OCI-LY7 (cell line): ENCODE data around the gene TNS3. TPM values are rescaled to one million over a fixed set of nuclear protein-coding genes. Genes with fewer than 3 reads are reported as not detected.

Experiments
- BruUV-seq: library from RNA; stranded (reverse); fragments of 400-500 nt; replicated peaks from 2 replicates; lab custom pipeline; 2021; lab: Mats Ljungman, UMichigan
- CTCF ChIA-PET: fragments of 300-600 bp; sonication (Branson Sonifier 250); formaldehyde crosslinking; loops from one replicate; lab custom pipeline; 2022; ENCODE audit warnings: antibody characterized with exemption; ENCODE audit not compliant: unreplicated experiment; lab: Charles Lee
- POLR2A ChIA-PET: fragments of 300-600 bp; sonication (Branson Sonifier 250); formaldehyde crosslinking; loops from one replicate; lab custom pipeline; 2022; ENCODE audit warnings: antibody characterized with exemption; lab: Charles Lee
- DNase-seq: peaks from one replicate; pipeline ENCODE4 v3.0.0-alpha.2; 2015; ENCODE audit warnings: low spot score
- H2AFZ ChIP-seq: fragments of 200-600 bp; sonication (generic), shearing (Covaris generic); 2 replicates; pipeline ENCODE4 v1.6.1; 2014; ENCODE audit warnings: mild to moderate bottlenecking, antibody characterized with exemption, low read length, moderate library complexity
- H3K27ac ChIP-seq: fragments of 200-600 bp; sonication (generic); 2 replicates; pipeline ENCODE4 v1.5.1; 2014; ENCODE audit warnings: mixed run types, low read depth, mild to moderate bottlenecking, moderate library complexity, low read length, inconsistent platforms; ENCODE audit not compliant: poor library complexity, severe bottlenecking
- H3K36me3 ChIP-seq: fragments of 200-600 bp; sonication (generic); 2 replicates; pipeline ENCODE4 v1.6.1; 2014; ENCODE audit warnings: mild to moderate bottlenecking, antibody characterized with exemption, low read length, moderate library complexity, mixed read lengths; ENCODE audit not compliant: insufficient read depth
- H3K4me1 ChIP-seq: fragments of 200-600 bp; sonication (generic); 2 replicates; pipeline ENCODE4 v1.5.1; 2014; ENCODE audit warnings: mild to moderate bottlenecking, low read length; ENCODE audit not compliant: insufficient read depth, poor library complexity, severe bottlenecking
- H3K4me2 ChIP-seq: fragments of 200-600 bp; sonication (generic); 2 replicates; pipeline ENCODE4 v1.6.1; 2014; ENCODE audit warnings: mild to moderate bottlenecking, low read length
- H3K4me3 ChIP-seq: fragments of 200-600 bp; sonication (generic); 2 replicates; pipeline ENCODE4 v1.5.1; 2014; ENCODE audit warnings: mild to moderate bottlenecking, low read depth, low read length; ENCODE audit not compliant: poor library complexity, severe bottlenecking
- H3K79me2 ChIP-seq: fragments of 200-600 bp; sonication (generic); 2 replicates; pipeline ENCODE4 v1.6.1; 2016; ENCODE audit warnings: low read depth, mild to moderate bottlenecking, low read length, moderate library complexity, mixed read lengths; ENCODE audit not compliant: insufficient read depth
- H3K9me2 ChIP-seq: fragments of 200-600 bp; sonication (generic); 2 replicates; pipeline ENCODE4 v1.6.1; 2016; ENCODE audit warnings: mild to moderate bottlenecking, low read length, mixed read lengths; ENCODE audit not compliant: insufficient read depth
- H3K9me3 ChIP-seq: fragments of 200-600 bp; sonication (generic); 2 replicates; pipeline ENCODE4 v1.6.1; 2014; ENCODE audit warnings: mild to moderate bottlenecking, mixed run types, low read length, mixed read lengths
- H4K20me1 ChIP-seq: fragments of 200-600 bp; sonication (generic); 2 replicates; pipeline ENCODE4 v1.6.1; 2014; ENCODE audit warnings: mild to moderate bottlenecking, antibody characterized with exemption, low read length, moderate library complexity, mixed read lengths; ENCODE audit not compliant: insufficient read depth
- EZH2phosphoT487 ChIP-seq: fragments of 200-600 bp; sonication (generic); IDR thresholded peaks from 2 replicates; pipeline ENCODE4 v1.6.1; 2018; ENCODE audit warnings: low read depth, borderline replicate concordance, mild to moderate bottlenecking, mixed run types, antibody characterized with exemption, low read length, moderate library complexity, mixed read lengths
- intact Hi-C: fragments of 100-400 bp; cut with micrococcal nuclease; formaldehyde crosslinking; loops from one replicate; pipeline ENCODE4 v1.10.0; 2022; ENCODE audit not compliant: unreplicated experiment
- total RNA-seq, 2 experiments: library from RNA; depleted of rRNA in 1 of 2; stranded (reverse); fragments of >200 nt in 1 of 2; shearing (Covaris generic) in 1 of 2; gene quantifications; 2 replicates each; pipeline ENCODE4 v1.2.3, GENCODE V29; 2014 to 2022
- TF ChIP-seq, protein P1 (sequence below): fragments of 200-600 bp; sonication (generic); conservative IDR thresholded peaks from 2 replicates; pipeline ENCODE4 v1.5.1; 2014; ENCODE audit warnings: mild to moderate bottlenecking, antibody characterized with exemption, low read length, moderate library complexity, mixed read lengths

TNS3 gene
- total RNA-seq, 2 experiments from 2014 or later: 9.5 to 42.1 TPM

DNA sequence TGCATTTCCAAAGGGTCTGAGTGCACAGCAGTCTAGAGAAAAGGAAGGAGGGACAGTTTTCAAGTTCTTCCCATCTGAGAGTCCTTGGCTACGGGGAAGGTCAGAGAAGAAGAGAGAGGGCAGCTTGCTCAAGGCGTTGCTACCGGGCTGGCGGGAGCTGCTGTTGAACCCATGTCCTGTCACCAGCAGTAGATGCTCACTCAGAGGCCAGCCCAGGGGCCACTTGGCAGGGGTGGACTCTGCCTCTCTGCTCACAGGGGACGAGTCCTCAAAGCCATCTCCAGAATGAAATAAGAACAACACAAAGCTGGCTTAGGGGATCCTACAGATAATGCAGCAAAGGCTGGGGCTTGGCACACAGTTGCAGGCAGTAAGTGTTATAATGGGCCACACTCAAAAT, 231.5 kb downstream of the TNS3 start:
- Histone ChIP-seq H3K4me2 (no peak overlapping the region), H3K4me3 (no peak overlapping the region), H3K9me2 (no peaks in the 10 kb centered on the region), H3K27ac (no peak overlapping the region), H2AFZ (no peak overlapping the region), H3K9me3 (no peaks in the 10 kb centered on the region), H3K4me1 (no peaks in the 10 kb centered on the region), H3K36me3 (no peaks in the 10 kb centered on the region), H4K20me1 (no peaks in the 10 kb centered on the region; the same call in 1 of the 2 replicates), H3K79me2 (no peaks in the 10 kb centered on the region)
- intact Hi-C loops: no loop called here
- POLR2A ChIA-PET: no interaction called here
- CTCF ChIA-PET: no interaction called here
- DNase-seq: no peak
- TF ChIP-seq, protein P1, sequence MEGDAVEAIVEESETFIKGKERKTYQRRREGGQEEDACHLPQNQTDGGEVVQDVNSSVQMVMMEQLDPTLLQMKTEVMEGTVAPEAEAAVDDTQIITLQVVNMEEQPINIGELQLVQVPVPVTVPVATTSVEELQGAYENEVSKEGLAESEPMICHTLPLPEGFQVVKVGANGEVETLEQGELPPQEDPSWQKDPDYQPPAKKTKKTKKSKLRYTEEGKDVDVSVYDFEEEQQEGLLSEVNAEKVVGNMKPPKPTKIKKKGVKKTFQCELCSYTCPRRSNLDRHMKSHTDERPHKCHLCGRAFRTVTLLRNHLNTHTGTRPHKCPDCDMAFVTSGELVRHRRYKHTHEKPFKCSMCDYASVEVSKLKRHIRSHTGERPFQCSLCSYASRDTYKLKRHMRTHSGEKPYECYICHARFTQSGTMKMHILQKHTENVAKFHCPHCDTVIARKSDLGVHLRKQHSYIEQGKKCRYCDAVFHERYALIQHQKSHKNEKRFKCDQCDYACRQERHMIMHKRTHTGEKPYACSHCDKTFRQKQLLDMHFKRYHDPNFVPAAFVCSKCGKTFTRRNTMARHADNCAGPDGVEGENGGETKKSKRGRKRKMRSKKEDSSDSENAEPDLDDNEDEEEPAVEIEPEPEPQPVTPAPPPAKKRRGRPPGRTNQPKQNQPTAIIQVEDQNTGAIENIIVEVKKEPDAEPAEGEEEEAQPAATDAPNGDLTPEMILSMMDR: no peak
- TF ChIP-seq EZH2phosphoT487: no peak
- BruUV-seq: no TSS peak

DNA sequence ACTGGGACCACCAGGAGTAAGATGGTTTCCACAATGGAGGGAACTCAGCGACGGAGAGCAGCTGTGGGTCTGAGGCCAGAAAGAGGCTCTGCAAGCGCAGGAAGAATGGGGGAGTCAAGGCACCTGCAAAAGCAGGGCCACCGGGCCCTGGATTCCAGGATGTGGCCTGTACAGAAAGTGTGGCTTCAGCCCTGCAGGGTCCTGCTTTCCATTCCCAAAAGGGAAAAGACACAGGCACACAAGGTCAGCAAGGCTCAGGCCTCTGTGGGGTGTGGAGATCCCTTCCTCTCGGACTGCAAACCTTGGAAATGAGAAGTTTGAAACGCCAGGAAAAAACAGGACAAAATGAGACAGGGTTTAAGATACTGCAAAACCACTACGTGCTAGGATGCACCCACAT, 232.5 kb downstream of the TNS3 start:
- CTCF ChIA-PET: no interaction called here
- H3K9me3 ChIP-seq: no peaks in the 10 kb centered on the region

DNA sequence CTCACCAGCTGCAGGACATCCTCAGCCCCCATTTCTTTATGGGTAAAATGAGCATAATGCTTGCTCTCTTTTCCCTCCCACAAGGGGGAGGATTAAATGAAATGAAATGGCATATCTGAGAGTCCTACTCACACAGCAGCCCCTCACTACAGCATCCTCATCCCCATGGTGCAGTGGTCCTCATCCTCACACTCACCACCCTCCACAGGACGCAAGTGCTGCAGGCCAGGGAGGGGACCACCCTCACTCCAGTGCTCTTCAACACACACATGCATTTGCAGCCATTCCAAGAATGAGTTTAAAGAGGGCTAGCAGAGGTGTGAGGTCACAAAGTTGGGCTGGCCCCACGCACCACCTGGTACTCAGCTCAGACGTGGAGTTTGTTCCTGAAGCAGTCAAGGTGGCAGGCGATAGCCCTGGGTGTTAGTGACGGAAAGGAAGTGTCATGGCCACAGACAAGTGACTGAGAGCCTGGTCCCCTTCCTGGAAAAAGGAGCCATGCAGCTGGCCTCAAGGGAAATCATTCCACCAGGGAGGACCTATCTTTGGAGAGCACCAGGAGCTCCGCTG, 234.0 kb downstream of the TNS3 start:
- no peak overlapping the region for H2AFZ ChIP-seq
- no TSS peak for BruUV-seq
- H3K27ac ChIP-seq: no peak overlapping the region
- H3K4me2 ChIP-seq: no peak overlapping the region
- H3K36me3 ChIP-seq: no peaks in the 10 kb centered on the region
- no peak for DNase-seq
- no peaks in the 10 kb centered on the region for H3K4me1 ChIP-seq
- no peaks in the 10 kb centered on the region for H3K9me3 ChIP-seq
- ChIA-PET CTCF (no interaction called here), POLR2A (interaction anchor here (0.5 kb wide), 1 partner anchor 775 kb away, joined by 3 read pairs; no protein-coding TSS in a partner anchor)
- no peaks in the 10 kb centered on the region for H3K79me2 ChIP-seq
- intact Hi-C loops: no loop called here
- no peak overlapping the region for H3K4me3 ChIP-seq
- TF ChIP-seq, protein P1: no peak
- no peak for TF ChIP-seq EZH2phosphoT487
- no peaks in the 10 kb centered on the region for H3K9me2 ChIP-seq
- no peaks in the 10 kb centered on the region for H4K20me1 ChIP-seq

More for the DNA sequence above, 232.5 kb downstream of the TNS3 start:
- Histone ChIP-seq H2AFZ (no peak overlapping the region), H3K36me3 (no peaks in the 10 kb centered on the region), H3K27ac (no peak overlapping the region), H4K20me1 (no peaks in the 10 kb centered on the region), H3K9me2 (no peaks in the 10 kb centered on the region), H3K4me3 (no peak overlapping the region), H3K4me2 (no peak overlapping the region), H3K79me2 (no peaks in the 10 kb centered on the region), H3K4me1 (no peaks in the 10 kb centered on the region)
- intact Hi-C loops: no loop called here
- POLR2A ChIA-PET: no interaction called here
- no TSS peak for BruUV-seq
- DNase-seq: no peak
- TF ChIP-seq, protein P1: no peak
- TF ChIP-seq EZH2phosphoT487: no peak
